OCI-LY7 (cell line): ENCODE results near the gene LINS1. TPM values are rescaled to one million over a fixed set of nuclear protein-coding genes. Genes with fewer than 3 reads are reported as not detected.

Experiments
- Bru-seq: library from RNA; stranded (reverse); fragments of 400-500 nt; gene quantifications from one replicate; lab custom pipeline; 2021; lab: Mats Ljungman, UMichigan
- BruChase-seq, 2 experiments: library from RNA; stranded (reverse); fragments of 400-500 nt; gene quantifications; one replicate each; lab custom pipeline; 2021; lab: Mats Ljungman, UMichigan
- BruUV-seq: library from RNA; stranded (reverse); fragments of 400-500 nt; replicated peaks from 2 replicates; lab custom pipeline; 2021; lab: Mats Ljungman, UMichigan
- CTCF ChIA-PET: fragments of 300-600 bp; sonication (Branson Sonifier 250); formaldehyde crosslinking; loops from one replicate; lab custom pipeline; 2022; ENCODE audit warnings: antibody characterized with exemption; ENCODE audit not compliant: unreplicated experiment; lab: Charles Lee
- POLR2A ChIA-PET: fragments of 300-600 bp; sonication (Branson Sonifier 250); formaldehyde crosslinking; loops from one replicate; lab custom pipeline; 2022; ENCODE audit warnings: antibody characterized with exemption; lab: Charles Lee
- DNase-seq: peaks from one replicate; pipeline ENCODE4 v3.0.0-alpha.2; 2015; ENCODE audit warnings: low spot score
- H2AFZ ChIP-seq: fragments of 200-600 bp; sonication (generic), shearing (Covaris generic); 2 replicates; pipeline ENCODE4 v1.6.1; 2014; ENCODE audit warnings: mild to moderate bottlenecking, antibody characterized with exemption, low read length, moderate library complexity
- H3K27ac ChIP-seq: fragments of 200-600 bp; sonication (generic); 2 replicates; pipeline ENCODE4 v1.5.1; 2014; ENCODE audit warnings: mixed run types, low read depth, mild to moderate bottlenecking, moderate library complexity, low read length, inconsistent platforms; ENCODE audit not compliant: poor library complexity, severe bottlenecking
- H3K36me3 ChIP-seq: fragments of 200-600 bp; sonication (generic); 2 replicates; pipeline ENCODE4 v1.6.1; 2014; ENCODE audit warnings: mild to moderate bottlenecking, antibody characterized with exemption, low read length, moderate library complexity, mixed read lengths; ENCODE audit not compliant: insufficient read depth
- H3K4me1 ChIP-seq: fragments of 200-600 bp; sonication (generic); 2 replicates; pipeline ENCODE4 v1.5.1; 2014; ENCODE audit warnings: mild to moderate bottlenecking, low read length; ENCODE audit not compliant: insufficient read depth, poor library complexity, severe bottlenecking
- H3K4me2 ChIP-seq: fragments of 200-600 bp; sonication (generic); 2 replicates; pipeline ENCODE4 v1.6.1; 2014; ENCODE audit warnings: mild to moderate bottlenecking, low read length
- H3K4me3 ChIP-seq: fragments of 200-600 bp; sonication (generic); 2 replicates; pipeline ENCODE4 v1.5.1; 2014; ENCODE audit warnings: mild to moderate bottlenecking, low read depth, low read length; ENCODE audit not compliant: poor library complexity, severe bottlenecking
- H3K79me2 ChIP-seq: fragments of 200-600 bp; sonication (generic); 2 replicates; pipeline ENCODE4 v1.6.1; 2016; ENCODE audit warnings: low read depth, mild to moderate bottlenecking, low read length, moderate library complexity, mixed read lengths; ENCODE audit not compliant: insufficient read depth
- H3K9me2 ChIP-seq: fragments of 200-600 bp; sonication (generic); 2 replicates; pipeline ENCODE4 v1.6.1; 2016; ENCODE audit warnings: mild to moderate bottlenecking, low read length, mixed read lengths; ENCODE audit not compliant: insufficient read depth
- H3K9me3 ChIP-seq: fragments of 200-600 bp; sonication (generic); 2 replicates; pipeline ENCODE4 v1.6.1; 2014; ENCODE audit warnings: mild to moderate bottlenecking, mixed run types, low read length, mixed read lengths
- H4K20me1 ChIP-seq: fragments of 200-600 bp; sonication (generic); 2 replicates; pipeline ENCODE4 v1.6.1; 2014; ENCODE audit warnings: mild to moderate bottlenecking, antibody characterized with exemption, low read length, moderate library complexity, mixed read lengths; ENCODE audit not compliant: insufficient read depth
- EZH2phosphoT487 ChIP-seq: fragments of 200-600 bp; sonication (generic); IDR thresholded peaks from 2 replicates; pipeline ENCODE4 v1.6.1; 2018; ENCODE audit warnings: low read depth, borderline replicate concordance, mild to moderate bottlenecking, mixed run types, antibody characterized with exemption, low read length, moderate library complexity, mixed read lengths
- intact Hi-C: fragments of 100-400 bp; cut with micrococcal nuclease; formaldehyde crosslinking; loops from one replicate; pipeline ENCODE4 v1.10.0; 2022; ENCODE audit not compliant: unreplicated experiment
- long read RNA-seq: library from polyadenylated mRNA; stranded (forward); transcript quantifications from one replicate; pipeline ENCODE4 v2.0.0, GENCODE V29; 2022
- total RNA-seq, 2 experiments: library from RNA; depleted of rRNA in 1 of 2; stranded (reverse); fragments of >200 nt in 1 of 2; shearing (Covaris generic) in 1 of 2; gene quantifications; 2 replicates each; pipeline ENCODE4 v1.2.3, GENCODE V29; 2014 to 2022
- TF ChIP-seq, protein P1 (sequence below): fragments of 200-600 bp; sonication (generic); conservative IDR thresholded peaks from 2 replicates; pipeline ENCODE4 v1.5.1; 2014; ENCODE audit warnings: mild to moderate bottlenecking, antibody characterized with exemption, low read length, moderate library complexity, mixed read lengths

The LINS1 gene
- total RNA-seq (2014; rRNA removed; shearing (Covaris generic)) (6.6 and 7.5 TPM in 2 replicates), total RNA-seq (2022) (14.3 and 15.7 TPM in 2 replicates), Bru-seq, nascent RNA (percentile 65 among the genes with signal in this experiment), BruChase-seq, experiment 1, labeled RNA remaining after a 6-hour chase (percentile 57 among the genes with signal in this experiment), BruChase-seq, experiment 2, labeled RNA remaining after a 2-hour chase (percentile 65 among the genes with signal in this experiment)
- long read RNA-seq, partial matches to known transcripts: 1 of 25 reads
- long read RNA-seq, other reads (novel, unspliced or antisense): 22 of 25 reads

DNA sequence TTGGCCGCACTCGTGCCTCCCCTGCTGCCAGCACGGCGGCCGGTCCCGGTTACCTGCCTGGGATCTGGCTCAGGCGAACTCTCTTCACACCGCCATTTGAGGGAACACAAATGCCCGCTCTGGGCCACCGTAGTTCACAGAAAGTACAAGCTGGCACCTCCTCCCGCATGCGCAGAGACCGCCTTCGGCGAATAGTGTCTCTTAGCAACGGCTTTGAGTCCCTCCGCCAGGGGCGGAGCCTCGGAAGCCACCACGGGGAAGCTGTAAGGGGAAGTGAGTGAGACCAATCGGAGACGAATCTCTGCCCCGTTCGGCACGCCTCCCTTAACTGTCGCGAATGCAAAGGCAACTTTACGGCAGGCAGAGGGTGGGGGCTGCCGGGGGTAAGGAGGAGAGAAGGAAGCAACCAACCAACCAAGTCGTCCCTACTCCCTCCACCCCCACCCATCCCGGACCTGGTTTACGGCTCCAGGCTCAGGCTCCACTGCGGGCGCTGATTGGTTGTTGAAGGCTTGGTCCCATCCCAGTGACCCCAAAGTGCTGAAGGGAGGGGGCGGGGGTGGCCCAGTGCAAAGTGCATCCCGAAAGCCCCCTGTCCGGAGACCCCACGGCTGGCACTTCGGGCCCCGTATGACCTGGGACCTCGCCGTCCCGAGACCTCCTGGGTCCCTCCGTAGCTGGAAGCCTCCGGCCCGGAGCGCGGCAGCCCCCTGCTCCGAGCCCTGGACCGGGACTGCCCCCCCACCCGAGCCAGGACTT lies at the start of gene LINS1, which contains the start of gene ASB7:
LINS1 (minus strand) TSS at position 121 of the 759 bp plus-strand sequence. CDS start 21,342 bp downstream, outside the sequence.
ASB7 (plus strand) TSS at position 526 of the 759 bp plus-strand sequence. CDS start 9,628 bp downstream, outside the sequence.
- H3K27ac ChIP-seq: peak within 1 kb of the TSS; percentile 59
- no peaks in the 10 kb centered on the region for H3K9me3 ChIP-seq
- BruUV-seq: no TSS peak
- ChIA-PET CTCF (interaction anchor here (1.4 kb wide), 1 partner anchor 406 kb away, joined by 3 read pairs; no protein-coding TSS in a partner anchor), POLR2A (interaction anchor here (0.6 to 0.9 kb wide), 2 partner anchors 12 to 328 kb away, joined by 3 read pairs; no protein-coding TSS in a partner anchor)
- no peak for TF ChIP-seq EZH2phosphoT487
- TF ChIP-seq, protein P1, sequence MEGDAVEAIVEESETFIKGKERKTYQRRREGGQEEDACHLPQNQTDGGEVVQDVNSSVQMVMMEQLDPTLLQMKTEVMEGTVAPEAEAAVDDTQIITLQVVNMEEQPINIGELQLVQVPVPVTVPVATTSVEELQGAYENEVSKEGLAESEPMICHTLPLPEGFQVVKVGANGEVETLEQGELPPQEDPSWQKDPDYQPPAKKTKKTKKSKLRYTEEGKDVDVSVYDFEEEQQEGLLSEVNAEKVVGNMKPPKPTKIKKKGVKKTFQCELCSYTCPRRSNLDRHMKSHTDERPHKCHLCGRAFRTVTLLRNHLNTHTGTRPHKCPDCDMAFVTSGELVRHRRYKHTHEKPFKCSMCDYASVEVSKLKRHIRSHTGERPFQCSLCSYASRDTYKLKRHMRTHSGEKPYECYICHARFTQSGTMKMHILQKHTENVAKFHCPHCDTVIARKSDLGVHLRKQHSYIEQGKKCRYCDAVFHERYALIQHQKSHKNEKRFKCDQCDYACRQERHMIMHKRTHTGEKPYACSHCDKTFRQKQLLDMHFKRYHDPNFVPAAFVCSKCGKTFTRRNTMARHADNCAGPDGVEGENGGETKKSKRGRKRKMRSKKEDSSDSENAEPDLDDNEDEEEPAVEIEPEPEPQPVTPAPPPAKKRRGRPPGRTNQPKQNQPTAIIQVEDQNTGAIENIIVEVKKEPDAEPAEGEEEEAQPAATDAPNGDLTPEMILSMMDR: no peak
- H2AFZ ChIP-seq: peak within 1 kb of the TSS; percentile 74
- H3K4me2 ChIP-seq: peak within 1 kb of the TSS; percentile 89
- DNase-seq: peak; percentile 100
- peaks cover 20% of the 10 kb centered on the region for H3K4me1 ChIP-seq
- intact Hi-C loops: loop anchor here (5.0 kb wide), 2 partner anchors 690 to 1955 kb away; partner anchors contain the start of gene IGF1R
- H3K9me2 ChIP-seq: no peaks in the 10 kb centered on the region
- 0 out of 2 replicates have a peak, but pooled peaks cover 3% of the 10 kb centered on the region for H4K20me1 ChIP-seq
- peaks cover 23% of the 10 kb centered on the region; the same call in 1 of the 2 replicates for H3K36me3 ChIP-seq
- H3K79me2 ChIP-seq: peaks cover 43% of the 10 kb centered on the region
- H3K4me3 ChIP-seq: peak within 1 kb of the TSS; percentile 99

- TF ChIP-seq, protein P1: no peak
- no peak for TF ChIP-seq EZH2phosphoT487
- H3K4me1 ChIP-seq: no peaks in the 10 kb centered on the region
- H3K36me3 ChIP-seq: no peaks in the 10 kb centered on the region; the same call in 1 of the 2 replicates
- ChIA-PET CTCF (no interaction called here), POLR2A (interaction anchor here (0.8 to 1.0 kb wide), 2 partner anchors 15 to 36 kb away, joined by 4 to 5 read pairs; no protein-coding TSS in a partner anchor)
- no peak for DNase-seq
- BruUV-seq: no TSS peak
- no peaks in the 10 kb centered on the region for H4K20me1 ChIP-seq
- no peaks in the 10 kb centered on the region for H3K79me2 ChIP-seq
- H3K9me2 ChIP-seq: no peaks in the 10 kb centered on the region
- no peak overlapping the region for H3K4me3 ChIP-seq
- no peak overlapping the region for H3K4me2 ChIP-seq
- intact Hi-C loops: no loop called here
- no peaks in the 10 kb centered on the region for H3K9me3 ChIP-seq
- H3K27ac ChIP-seq: no peak overlapping the region
- no peak overlapping the region for H2AFZ ChIP-seq
Measured at GRCh38 chr15:100651253-100651652, 49.3 kb upstream of the LINS1 start.
